ENCODE measurements around the gene LSP1. TPM values are rescaled to one million over a fixed set of nuclear protein-coding genes. Genes with fewer than 3 reads are reported as not detected.
A peak's percentile ranks its signal among the peaks of the same experiment; 100 is the strongest.

The LSP1 gene
- total RNA-seq, 1 experiment from 2014 or later = 4.0 TPM

GRCh38 chr11:1824221-1825038 lies 28.5 kb upstream of the LSP1 start:
- DNase-seq (ENCODE audit: low read depth) = no peak

GRCh38 chr11:1825039-1825740 lies 27.7 kb upstream of the LSP1 start:
- DNase-seq (ENCODE audit: low read depth) = no peak

- DNase-seq (ENCODE audit: low read depth) = no peak
These were observed 27.0 kb upstream of the LSP1 start for GRCh38 chr11:1825785-1826451.

- DNase-seq (ENCODE audit: low read depth) = peak; percentile 84
These were observed 26.3 kb upstream of the LSP1 start for GRCh38 chr11:1826552-1827094.

GRCh38 chr11:1827095-1827813 lies 25.6 kb upstream of the LSP1 start:
- peak; percentile 96 for DNase-seq (ENCODE audit: low read depth)

GRCh38 chr11:1827931-1828330 lies 25.0 kb upstream of the LSP1 start:
- no peak for DNase-seq (ENCODE audit: low read depth)

GRCh38 chr11:1828542-1828941 lies 24.3 kb upstream of the LSP1 start:
- no peak for DNase-seq (ENCODE audit: low read depth)

GRCh38 chr11:1829039-1829820 lies 23.7 kb upstream of the LSP1 start:
- peak; percentile 94 for DNase-seq (ENCODE audit: low read depth)

GRCh38 chr11:1830004-1830321 lies 22.9 kb upstream of the LSP1 start:
- DNase-seq (ENCODE audit: low read depth) = no peak

- DNase-seq (ENCODE audit: low read depth) = peak; percentile 86
These were observed 22.3 kb upstream of the LSP1 start for GRCh38 chr11:1830322-1831223.

- no peak for DNase-seq (ENCODE audit: low read depth)
These were observed 21.3 kb upstream of the LSP1 start for GRCh38 chr11:1831338-1832210.

GRCh38 chr11:1832211-1832919 lies 20.5 kb upstream of the LSP1 start:
- DNase-seq (ENCODE audit: low read depth) = peak; percentile 53

GRCh38 chr11:1832920-1833295 lies 20.0 kb upstream of the LSP1 start:
- no peak for DNase-seq (ENCODE audit: low read depth)

- no peak for DNase-seq (ENCODE audit: low read depth)
These were observed 18.7 kb upstream of the LSP1 start for GRCh38 chr11:1834062-1834610.

- DNase-seq (ENCODE audit: low read depth) = no peak
These were observed 17.9 kb upstream of the LSP1 start, which contains the start of gene SYT8 for GRCh38 chr11:1834779-1835670. Gene SYT8, plus strand, starts transcription at chr11:1834990. Its CDS starts 116 bp downstream, at chr11:1835106.

GRCh38 chr11:1835671-1836010 lies 17.2 kb upstream of the LSP1 start:
- DNase-seq (ENCODE audit: low read depth) = no peak

Data from M059J (cell line).